PFSK-1 (cell line): Measurements from ENCODE around the gene HSPA13.

Source experiments
- FOXP2 ChIP-seq: optimal IDR thresholded peaks from 2 replicates; pipeline ENCODE3; 2011; ENCODE audit warnings: borderline replicate concordance, control low read depth, inconsistent platforms; ENCODE audit not compliant: insufficient read depth; ENCODE audit errors: extremely low read length, extremely low read depth
- POLR2AphosphoS5 ChIP-seq: IDR thresholded peaks from 2 replicates; pipeline ENCODE4 v1.6.1; 2012; ENCODE audit warnings: low read depth, mild to moderate bottlenecking, control low read depth, low read length, moderate library complexity
- SIN3A ChIP-seq: IDR thresholded peaks from 2 replicates; pipeline ENCODE4 v1.6.1; 2012; ENCODE audit warnings: mild to moderate bottlenecking, low read length, moderate library complexity, borderline replicate concordance; ENCODE audit not compliant: insufficient read depth
- TAF1 ChIP-seq: IDR thresholded peaks from 2 replicates; pipeline ENCODE4 v1.6.1; 2012; ENCODE audit warnings: low read length, control low read depth, borderline replicate concordance; ENCODE audit not compliant: insufficient read depth
- TF ChIP-seq, protein P1 (sequence below), 2 experiments: IDR thresholded peaks; 2 replicates each; pipeline versions ENCODE4 v1.6.1 to v1.8.0; 2011 to 2012; ENCODE audit warnings: low read depth in 2 of 2, low read length in 2 of 2, control low read depth in 1 of 2, inconsistent platforms in 1 of 2, mild to moderate bottlenecking in 1 of 2, moderate library complexity in 1 of 2; ENCODE audit not compliant: insufficient read depth in 1 of 2

DNA sequence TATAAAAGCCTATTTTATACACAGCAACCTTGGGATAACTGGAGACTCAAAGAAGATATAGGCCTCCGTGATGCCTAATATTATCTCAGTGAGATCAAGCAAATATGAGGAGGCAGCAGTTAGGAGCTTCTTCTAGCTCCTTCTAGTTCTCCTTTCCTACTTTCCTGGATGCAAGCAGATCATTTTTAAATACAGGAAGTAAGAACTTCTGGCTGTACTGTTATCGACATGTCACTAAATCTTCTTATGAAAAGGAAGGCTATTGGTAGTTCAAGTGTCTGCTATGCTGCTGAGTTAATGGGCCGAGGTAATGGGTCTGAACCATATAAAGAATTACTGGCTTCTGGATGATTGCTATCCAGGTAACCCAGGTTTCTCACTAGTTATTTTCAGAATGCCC, 15.9 kb downstream of the HSPA13 start:
- TF ChIP-seq, protein P1, sequence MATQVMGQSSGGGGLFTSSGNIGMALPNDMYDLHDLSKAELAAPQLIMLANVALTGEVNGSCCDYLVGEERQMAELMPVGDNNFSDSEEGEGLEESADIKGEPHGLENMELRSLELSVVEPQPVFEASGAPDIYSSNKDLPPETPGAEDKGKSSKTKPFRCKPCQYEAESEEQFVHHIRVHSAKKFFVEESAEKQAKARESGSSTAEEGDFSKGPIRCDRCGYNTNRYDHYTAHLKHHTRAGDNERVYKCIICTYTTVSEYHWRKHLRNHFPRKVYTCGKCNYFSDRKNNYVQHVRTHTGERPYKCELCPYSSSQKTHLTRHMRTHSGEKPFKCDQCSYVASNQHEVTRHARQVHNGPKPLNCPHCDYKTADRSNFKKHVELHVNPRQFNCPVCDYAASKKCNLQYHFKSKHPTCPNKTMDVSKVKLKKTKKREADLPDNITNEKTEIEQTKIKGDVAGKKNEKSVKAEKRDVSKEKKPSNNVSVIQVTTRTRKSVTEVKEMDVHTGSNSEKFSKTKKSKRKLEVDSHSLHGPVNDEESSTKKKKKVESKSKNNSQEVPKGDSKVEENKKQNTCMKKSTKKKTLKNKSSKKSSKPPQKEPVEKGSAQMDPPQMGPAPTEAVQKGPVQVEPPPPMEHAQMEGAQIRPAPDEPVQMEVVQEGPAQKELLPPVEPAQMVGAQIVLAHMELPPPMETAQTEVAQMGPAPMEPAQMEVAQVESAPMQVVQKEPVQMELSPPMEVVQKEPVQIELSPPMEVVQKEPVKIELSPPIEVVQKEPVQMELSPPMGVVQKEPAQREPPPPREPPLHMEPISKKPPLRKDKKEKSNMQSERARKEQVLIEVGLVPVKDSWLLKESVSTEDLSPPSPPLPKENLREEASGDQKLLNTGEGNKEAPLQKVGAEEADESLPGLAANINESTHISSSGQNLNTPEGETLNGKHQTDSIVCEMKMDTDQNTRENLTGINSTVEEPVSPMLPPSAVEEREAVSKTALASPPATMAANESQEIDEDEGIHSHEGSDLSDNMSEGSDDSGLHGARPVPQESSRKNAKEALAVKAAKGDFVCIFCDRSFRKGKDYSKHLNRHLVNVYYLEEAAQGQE (IDR thresholded peaks at IDR 0.05; ENCODE audit: insufficient read depth in 1 of 2, low read depth in 2 of 2, low read length in 2 of 2) = no peak
- TF ChIP-seq TAF1 (no peak), POLR2AphosphoS5 (no peak), SIN3A (no peak), FOXP2 (no peak)
